LNCaP clone FGC (cell line): ENCODE data around the gene CKS1B.

Experiments used
- DNase-seq: peaks from one replicate; pipeline ENCODE4 v3.0.0-alpha.2; 2011; ENCODE audit warnings: low read depth
- H3K4me3 ChIP-seq: 2 replicates; pipeline ENCODE4 v1.5.1; 2011; ENCODE audit warnings: mild to moderate bottlenecking, low read depth, low read length, control low read depth
- CTCF ChIP-seq: IDR thresholded peaks from 2 replicates; pipeline ENCODE4 v1.5.1; 2012; ENCODE audit warnings: mild to moderate bottlenecking; ENCODE audit not compliant: control insufficient read depth, insufficient read depth; ENCODE audit errors: extremely low read depth

The CKS1B gene

GRCh38 chr1:155000726-155001424, 26.4 kb downstream of the CKS1B start:
- peak; percentile 97 for DNase-seq
- peak; percentile 10; the same call in 1 of the 2 replicates for TF ChIP-seq CTCF

GRCh38 chr1:155001425-155001674, 26.9 kb downstream of the CKS1B start:
- peak overlapping the region; percentile 65 for H3K4me3 ChIP-seq
- no peak for DNase-seq
- TF ChIP-seq CTCF: no peak

More at GRCh38 chr1:155000726-155001424, 26.4 kb downstream of the CKS1B start:
- peak overlapping the region; percentile 65 for H3K4me3 ChIP-seq

DNA sequence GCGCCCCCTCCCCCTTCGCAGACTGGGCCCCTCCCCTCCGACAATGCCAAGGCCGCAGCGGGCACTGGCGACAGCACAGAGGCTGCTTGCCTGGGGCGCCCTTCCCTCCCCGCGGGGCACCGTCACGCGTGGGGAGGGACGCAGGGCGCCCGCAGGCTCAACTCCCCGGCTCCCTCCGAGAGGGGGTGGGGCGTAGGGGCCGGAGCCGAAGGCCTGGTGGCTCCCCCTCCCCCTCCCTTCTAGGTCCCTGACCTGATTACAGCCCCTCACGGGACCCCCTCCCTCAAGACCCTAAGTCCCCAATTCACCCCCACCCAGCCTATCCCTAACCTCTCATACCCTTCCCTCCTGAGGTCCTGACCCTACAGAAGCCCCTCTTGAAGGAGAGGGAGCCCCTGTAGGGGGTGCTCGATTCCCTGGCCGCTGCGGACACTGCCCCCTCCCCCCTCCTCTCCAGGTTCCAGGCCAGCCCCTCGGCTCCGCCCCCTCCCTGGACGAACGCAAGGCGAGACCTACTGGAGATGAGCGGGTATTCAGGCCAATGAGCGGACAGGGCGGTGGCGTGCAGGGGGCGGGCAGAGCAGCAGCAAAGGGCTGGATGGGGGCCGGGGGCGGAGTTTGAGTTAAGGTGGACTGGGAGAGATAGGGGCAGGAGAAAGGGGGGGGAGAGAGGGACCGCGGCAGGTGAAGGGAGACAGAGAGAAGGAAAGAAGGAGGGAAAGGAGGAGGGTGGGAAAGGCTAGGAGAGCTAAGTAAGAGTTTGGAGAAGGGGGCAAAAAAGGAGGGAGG, 27.4 kb downstream of the CKS1B start:
- TF ChIP-seq CTCF: peak; percentile 33; the same call in 1 of the 2 replicates
- H3K4me3 ChIP-seq: peak overlapping the region; percentile 65
- peak; percentile 98 for DNase-seq

DNA sequence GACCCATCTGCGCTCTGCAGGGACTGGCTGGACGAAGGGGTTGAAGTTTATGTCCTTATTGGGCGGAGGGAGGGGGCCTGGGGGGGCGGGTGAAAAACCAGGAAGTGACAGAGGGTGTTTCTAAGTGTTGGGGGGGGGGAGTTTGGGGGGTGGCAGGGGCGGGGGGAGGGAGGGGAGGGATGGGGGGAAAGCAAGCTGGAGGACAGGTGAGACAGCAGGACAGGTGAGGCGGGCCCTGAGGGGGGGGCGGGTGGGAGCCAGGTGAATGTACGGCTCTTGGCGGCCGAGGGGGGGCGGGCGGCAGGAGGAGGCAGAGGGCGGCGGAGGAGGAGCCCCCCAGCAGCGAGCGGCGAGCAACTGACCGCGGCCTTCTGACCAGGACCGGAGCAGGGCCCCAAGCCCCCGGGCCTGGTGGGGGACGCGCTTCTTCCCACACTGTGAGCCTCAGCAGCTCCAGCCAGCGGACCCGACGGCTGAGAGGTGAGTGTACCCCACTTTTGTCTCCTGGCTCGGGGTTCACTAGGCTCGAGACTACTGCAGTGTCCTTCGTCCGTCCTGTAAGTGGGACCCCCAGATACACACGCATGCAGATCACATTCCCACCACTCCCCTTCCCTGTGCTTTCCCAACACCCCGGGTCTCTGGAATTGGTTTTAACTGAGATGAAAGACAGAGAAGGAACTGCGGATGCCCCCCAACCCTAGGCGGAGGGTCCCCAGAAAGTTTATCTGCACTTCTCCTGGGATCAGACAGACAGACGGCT, 28.2 kb downstream of the CKS1B start, which contains the start of gene ZBTB7B:
ZBTB7B (plus strand) TSS at position 339 of the 763 bp plus-strand sequence. CDS start 11,859 bp downstream, outside the sequence.
- no peak for TF ChIP-seq CTCF
- H3K4me3 ChIP-seq: peak within 1 kb of the TSS; percentile 67
- DNase-seq: no peak

GRCh38 chr1:155003227-155003765, 28.8 kb downstream of the CKS1B start:
- DNase-seq: no peak
- no peak for TF ChIP-seq CTCF
- H3K4me3 ChIP-seq: peak overlapping the region; percentile 67

GRCh38 chr1:155003766-155004351, 29.4 kb downstream of the CKS1B start:
- no peak for DNase-seq
- H3K4me3 ChIP-seq: peak overlapping the region; percentile 67
- TF ChIP-seq CTCF: no peak
